GM19023 (cell line): ENCODE results near the gene NRSN2.
"Not testable (repeated sequence)": the region's sequence is repeated elsewhere in the genome, so short reads cannot be mapped to it uniquely, and the experiment has no call there.

ENCODE experiments used
- ATAC-seq: cut with Tn5 transposase; IDR thresholded peaks from one replicate; pipeline ENCODE4 v1.9.1; 2021; ENCODE audit warnings: mild to moderate bottlenecking, moderate library complexity; ENCODE audit not compliant: unreplicated experiment

The NRSN2 gene

DNA sequence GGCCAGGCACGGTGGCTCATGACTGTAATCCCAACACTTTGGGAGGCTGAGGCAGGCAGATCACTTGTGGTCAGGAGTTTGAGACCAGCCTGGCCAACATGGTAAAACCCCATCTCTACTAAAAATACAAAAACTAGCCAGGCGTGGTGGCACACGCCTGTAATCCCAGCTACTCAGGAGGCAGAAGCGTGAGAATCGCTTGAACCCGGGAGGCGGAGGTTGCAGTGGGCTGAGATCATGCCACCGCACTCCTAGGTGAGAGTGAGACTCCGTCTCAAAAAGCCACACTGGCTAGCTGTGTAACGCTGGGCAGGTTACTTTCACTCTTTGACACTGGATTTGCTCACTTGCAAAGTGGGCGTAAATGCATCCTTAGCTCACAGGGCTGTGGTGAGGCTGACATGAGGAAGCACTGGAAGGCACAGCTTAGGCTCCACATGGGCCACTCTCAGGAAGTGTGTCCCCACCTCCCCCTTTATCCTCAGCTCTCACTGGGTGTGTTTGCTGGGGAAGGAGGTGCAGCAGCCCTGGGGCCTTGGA, 25.7 kb downstream of the NRSN2 start:
- ATAC-seq, result not testable (repeated sequence)

DNA sequence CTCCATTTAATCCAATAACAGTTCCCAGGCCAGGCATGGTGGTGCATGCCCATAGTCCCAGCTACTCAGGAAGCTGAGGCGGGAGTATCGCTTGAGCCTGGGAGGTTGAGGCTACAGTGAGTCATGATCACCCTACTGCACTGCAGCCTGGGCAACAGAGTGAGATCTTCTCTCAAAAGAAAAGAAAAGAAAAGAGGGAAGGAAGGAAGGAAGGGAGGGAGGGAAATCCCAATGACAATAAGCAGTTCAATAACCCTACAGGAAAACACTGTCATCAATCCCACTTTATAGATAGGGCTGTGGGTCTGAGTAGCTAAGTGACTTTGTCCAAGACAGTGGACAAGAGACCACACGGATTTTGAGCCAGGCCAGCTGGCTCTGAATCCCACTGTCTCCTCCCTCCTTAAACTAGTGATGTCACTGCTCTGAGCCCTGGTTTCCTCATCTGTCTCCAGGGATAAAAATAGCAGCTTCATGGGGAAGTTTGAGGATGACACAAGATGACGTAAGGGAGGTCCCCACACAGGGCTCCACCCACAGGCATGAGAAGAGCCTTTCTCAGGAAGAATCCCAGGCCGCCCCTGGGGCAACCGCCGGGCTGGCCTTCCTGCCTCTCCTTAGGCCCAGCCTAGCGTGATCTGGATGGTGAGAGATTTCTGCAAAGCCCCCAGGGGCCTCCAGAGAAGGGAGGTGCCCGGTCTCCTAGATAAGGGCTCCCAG, 26.4 kb downstream of the NRSN2 start:
- no peak for ATAC-seq

DNA sequence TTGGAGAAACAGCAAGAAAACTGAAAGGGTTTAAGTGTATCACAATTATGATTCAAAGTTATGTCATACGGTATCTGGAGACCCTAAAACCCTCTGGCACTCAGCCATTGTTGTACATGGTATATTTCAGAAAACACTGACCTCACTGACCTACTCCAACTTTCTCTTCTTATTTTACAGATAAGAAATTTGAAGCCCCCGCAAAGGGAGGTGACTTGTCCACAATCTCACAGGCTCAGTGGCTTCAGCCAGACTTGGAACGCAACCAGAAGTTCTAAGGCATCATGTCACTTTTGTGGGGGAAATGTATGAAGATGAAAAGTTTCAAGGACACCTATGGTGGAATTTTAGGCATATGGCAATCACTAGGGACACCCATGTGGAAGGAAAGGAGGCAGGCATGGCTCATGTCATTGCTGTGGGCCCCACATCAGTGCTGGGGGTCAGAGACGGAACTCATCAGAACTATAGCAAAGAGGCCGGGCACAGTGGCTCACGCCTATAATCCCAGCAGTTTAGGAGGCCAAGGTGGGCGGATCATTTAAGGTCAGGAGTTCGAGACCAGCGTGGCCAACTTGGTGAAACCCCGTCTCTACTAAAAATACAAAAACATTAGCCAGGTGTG, 28.5 kb downstream of the NRSN2 start:
- no peak for ATAC-seq

DNA sequence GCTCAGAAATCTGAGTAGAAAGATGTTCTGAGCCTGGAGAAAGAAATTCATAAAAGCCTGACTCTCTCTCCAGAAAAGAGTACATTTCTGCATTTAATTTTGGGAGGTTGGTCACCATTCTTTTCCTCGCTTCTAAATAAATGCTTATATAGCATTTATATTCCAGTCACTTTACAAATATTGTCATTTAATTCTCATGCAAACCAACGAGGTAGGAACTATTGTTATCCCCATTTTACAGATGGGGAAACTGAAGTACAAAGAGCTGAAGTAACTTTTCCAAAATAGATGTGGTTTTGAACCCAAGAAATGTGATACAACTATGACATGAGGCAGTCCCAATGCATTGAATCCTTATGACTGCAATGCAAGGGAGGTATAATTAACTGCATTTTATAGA, 29.2 kb downstream of the NRSN2 start:
- no peak for ATAC-seq

DNA sequence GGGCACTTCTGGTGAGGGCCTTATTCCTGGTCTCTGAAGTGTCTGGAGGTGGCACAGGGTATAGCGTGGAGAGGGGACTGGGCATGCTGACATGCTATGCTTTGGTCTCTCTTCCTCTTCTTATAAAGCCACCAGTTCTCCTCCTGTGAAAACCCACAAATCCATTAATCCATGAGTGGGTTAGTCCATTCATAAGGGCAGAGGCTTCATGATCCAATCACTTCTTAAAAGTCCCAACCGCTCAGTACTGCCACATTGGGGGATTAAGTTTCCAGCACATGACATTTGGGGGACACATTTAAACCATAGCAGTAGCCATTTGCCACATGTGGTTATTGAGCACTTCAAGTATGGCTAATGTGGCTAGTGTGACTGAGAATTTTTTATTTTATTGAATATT, 29.8 kb downstream of the NRSN2 start:
- no peak for ATAC-seq

DNA sequence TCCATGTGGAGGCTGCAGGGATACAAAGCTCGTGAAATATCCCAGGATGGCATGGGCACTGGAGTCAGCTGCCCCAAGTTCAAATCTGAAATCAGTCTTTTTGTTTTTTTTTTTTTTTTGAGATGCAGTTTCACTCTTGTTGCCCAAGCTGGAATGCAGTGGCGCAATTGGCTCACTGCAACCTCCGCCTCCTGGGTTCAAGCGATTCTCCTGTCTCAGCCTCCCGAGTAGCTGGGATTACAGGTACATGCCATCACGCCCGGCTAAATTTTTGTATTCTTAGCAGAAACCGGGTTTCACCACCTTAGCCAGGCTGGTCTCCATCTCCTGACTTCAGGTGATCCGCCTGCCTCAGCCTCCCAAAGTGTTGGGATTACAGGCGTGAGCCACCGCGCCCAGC, 30.7 kb downstream of the NRSN2 start:
- ATAC-seq, result not testable (repeated sequence)

DNA sequence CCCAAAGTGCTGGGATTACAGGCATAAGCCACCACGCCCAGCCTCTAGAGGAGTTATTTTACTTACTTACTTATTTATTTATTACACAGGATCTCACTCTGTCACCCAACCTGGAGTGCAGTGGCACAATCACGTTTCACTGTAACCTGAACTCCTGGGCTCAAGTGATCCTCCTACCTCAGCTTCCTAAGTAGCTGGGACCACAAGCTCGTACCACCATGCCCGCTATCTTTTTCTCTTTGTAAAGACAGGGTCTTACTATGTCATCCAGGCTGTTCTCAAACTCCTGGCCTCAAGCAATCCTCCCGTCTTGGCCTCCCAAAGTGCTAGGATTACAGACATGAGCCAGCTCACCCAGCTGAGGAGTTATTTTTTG, 32.0 kb downstream of the NRSN2 start:
- no peak for ATAC-seq

DNA sequence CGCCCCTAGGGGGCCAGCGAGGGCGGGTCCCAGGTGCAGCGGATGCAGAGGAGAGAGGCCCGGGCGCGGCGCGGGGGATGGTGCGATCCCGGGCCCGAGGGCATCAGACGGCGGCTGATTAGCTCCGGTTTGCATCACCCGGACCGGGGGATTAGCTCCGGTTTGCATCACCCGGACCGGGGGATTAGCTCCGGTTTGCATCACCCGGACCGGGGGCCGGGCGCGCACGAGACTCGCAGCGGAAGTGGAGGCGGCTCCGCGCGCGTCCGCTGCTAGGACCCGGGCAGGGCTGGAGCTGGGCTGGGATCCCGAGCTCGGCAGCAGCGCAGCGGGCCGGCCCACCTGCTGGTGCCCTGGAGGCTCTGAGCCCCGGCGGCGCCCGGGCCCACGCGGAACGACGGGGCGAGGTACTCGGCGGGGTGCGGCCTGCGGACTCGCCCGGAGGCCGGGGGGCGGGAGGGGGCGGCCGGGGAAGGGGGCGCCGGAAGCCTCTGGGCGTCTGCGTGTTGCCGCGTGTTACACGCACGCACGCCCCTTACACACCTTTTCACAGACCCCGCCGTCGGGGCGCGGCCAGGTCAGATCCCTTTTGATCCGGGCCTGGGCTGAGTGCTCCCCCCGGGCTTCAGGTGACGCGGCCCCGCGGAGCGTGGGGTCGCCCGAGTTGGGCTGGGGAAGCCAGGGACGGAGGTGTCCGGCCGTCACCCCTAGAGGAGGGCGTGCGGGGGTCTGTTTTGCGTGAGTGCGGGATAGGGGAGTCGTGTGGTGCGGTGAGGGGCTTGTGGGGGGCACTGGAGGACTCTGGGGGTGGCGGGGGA, 34.1 kb downstream of the NRSN2 start:
- peak; percentile 49 for ATAC-seq

DNA sequence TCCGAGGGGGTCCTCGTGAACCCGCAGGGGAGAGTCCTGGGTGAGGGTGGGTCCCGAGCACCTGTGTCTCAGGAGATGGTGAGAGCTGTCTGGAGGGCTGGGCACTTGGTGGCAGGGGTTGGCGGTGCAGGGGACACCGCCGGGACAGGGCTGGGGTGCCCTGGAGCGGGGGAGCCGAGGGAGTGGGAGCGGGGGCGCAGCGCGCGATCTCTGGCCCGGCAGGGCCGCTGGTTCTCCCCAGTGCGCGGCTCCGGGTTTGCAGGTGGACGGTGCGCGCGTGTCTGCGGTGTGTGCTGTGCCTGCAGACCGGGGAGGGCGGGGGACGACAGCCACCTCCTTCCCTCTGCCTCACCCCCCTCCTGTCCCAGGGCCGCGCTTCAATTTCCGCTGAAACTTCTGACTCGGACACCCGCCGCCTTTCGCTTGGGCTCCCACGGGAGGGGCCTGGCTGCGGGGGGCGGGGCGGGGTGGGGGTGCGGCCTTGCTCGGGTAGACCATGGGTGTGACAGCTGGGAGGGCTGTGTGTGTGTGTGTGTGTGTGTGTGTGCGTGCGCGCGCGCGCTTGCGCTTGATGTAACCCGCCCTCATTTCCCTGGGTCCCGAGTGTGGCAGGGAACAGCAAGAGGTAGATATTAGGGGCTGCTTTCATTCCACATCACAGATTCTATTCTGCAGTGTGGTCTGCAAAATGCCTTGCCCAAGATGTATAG, 34.8 kb downstream of the NRSN2 start:
- peak; percentile 64 for ATAC-seq

DNA sequence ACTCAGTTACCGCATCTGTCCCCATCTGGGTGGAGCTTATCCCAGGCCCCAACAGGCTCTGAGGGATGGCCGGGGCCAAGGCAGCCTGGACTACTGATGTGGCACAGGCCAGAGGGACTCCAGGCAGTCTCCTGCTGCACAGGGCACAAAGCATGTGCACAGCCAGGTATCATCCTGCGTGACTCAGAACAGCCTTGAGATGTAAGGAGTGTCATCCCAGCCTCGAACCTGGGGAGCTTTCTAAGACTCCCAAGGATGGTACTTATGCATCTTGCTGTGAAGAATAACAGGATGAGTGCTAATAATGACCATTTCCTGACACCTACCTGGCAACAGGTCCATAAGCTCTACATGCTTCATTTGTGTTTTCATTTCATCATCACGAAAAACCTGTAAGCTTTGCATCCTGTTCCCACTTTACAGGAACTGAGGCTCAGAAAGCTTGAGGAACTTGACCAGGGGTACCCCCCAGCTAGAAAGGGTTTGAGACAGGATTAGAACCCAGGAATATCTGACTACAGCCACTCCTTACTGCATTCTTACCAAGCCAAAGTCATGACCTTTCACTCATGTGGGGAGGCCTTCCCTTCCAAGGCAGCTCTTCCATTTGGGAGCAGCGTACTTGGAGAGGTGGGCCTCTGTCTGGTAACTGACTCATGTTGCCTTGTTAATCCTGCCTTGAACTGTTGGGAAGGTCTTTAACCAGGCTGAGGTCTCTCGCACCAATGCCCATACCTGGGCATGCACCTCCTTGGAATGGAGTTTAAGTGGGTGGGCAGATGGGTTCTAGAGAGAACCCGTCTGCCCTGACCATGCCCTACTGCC, 35.6 kb downstream of the NRSN2 start:
- no peak for ATAC-seq

DNA sequence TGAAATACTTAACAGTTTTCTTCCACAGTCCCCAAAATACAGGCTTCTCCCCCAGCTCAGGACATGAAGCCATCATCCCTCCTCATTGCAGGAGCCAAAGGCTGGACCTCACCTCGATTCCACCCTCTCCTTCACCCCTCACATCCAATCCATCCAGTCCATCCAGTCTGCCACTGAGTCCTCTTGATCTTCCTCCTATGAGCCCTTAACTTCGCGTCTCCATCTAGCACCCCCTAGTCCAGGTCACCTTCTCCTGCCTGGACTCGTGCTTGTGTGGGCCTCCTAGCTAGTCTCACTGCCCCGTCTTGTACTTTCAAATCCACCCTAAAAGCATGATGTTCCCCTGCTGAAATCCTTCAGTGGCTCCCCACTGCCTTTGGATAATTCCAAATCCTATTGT, 37.0 kb downstream of the NRSN2 start:
- no peak for ATAC-seq

DNA sequence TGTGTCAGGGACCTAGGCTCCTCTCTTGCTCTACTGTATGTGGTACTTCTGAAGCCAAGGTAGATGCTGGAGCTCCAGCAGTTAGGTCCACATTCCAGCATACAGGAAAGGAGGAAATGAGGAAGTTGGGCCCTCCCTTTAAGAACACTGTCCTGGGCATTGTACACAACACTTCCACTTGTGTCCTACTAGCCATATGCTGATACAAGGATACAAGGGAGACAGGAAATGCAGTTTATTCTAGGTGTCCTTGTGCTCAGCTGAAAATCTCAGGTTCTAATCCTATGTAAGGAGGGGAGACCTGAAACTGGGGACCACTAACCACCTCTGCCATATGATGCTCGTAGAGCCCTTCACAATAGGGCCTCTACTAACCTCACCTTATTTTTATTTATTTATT, 37.8 kb downstream of the NRSN2 start:
- ATAC-seq, result no peak

DNA sequence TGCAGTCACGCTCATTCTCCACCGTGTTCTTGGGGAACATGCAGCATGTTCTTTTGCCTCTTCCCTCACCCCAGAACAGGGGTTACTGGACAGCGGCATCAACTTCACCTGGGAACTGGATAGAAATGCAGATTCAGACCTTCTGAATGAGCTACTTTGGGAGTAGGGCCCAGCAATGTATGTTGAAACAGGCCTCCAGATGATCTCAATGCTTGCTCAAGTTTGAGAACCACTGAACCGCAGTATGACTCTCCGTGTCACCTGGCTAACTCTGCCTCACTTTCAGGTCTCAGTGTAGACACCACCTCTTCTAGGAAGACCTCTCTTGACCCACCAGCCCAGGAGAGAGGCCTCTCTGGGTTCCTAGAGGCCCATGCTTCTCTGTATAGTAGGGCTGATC, 38.5 kb downstream of the NRSN2 start:
- ATAC-seq, result no peak

DNA sequence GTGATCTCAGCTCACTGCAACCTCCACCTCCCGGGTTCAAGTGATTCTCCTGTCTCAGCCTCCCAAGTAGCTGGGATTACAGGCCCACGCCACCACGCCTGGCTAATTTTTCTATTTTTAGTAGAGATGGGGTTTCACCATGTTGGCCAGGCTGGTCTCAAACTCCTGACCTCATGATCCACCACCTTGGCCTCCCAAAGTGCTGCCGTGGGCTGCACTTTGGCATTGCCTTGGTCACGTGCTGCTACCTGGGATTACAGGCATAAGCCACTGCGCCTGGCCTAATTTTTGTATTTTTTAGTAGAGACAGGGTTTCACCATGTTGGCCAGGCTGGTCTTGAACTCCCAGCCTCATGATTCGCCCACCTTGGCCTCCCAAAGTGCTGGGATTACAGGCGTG, 39.7 kb downstream of the NRSN2 start:
- not testable (repeated sequence) for ATAC-seq

DNA sequence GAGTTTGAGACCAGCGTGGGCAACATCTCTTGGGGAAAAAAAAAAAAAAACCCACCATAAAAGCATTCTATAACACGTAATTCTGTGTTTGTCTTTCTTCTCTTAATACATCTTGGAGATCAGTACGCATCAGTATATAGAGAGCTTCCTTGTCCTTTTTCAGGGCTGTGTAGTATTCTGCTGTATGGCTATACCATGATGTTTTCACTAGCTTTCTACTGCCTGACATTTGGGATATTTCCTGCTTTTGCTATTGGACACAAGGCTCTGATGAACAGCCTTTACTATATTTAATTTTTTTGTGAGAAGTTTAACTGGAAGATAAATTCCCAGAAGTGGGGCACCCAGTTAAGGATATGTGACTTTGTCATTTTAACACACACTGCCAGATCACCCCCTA, 40.6 kb downstream of the NRSN2 start:
- ATAC-seq, result no peak

DNA sequence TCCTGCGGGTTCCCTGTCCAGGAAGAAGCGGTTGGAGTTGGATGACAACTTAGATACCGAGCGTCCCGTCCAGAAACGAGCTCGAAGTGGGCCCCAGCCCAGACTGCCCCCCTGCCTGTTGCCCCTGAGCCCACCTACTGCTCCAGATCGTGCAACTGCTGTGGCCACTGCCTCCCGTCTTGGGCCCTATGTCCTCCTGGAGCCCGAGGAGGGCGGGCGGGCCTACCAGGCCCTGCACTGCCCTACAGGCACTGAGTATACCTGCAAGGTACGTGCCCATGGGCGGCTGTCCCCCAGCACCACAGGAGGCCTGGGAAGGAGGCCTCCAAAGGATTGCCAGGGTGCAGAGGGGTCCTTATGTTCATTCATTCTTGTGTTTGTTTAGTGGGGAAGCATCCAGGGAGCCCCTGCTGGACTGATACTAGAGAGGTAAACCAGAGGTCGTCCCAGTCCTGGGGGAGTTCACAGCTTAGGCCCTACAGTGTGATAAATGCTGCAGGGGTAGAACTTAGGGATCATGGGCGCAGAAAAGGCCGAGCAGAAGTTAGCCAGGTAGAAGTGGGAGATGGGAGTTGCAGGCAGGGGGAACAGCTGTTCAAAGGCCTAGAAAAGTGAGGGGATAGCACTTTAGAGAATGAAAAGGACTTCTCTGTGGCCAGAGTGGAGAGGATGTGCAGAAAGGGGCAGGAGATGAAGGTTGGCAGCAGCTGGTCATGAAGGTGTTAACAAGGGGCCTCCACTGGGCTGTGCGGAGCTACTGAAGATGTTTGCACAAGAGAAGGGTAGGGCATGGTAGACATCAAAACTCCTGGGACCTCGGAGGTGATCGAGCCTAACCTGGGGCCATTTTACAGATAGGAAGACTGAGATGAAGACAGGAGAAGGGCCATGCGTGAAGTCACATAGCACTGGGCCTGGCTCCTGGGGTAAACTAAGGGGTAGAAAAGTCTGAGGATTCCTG, 41.4 kb downstream of the NRSN2 start:
- ATAC-seq, result no peak

DNA sequence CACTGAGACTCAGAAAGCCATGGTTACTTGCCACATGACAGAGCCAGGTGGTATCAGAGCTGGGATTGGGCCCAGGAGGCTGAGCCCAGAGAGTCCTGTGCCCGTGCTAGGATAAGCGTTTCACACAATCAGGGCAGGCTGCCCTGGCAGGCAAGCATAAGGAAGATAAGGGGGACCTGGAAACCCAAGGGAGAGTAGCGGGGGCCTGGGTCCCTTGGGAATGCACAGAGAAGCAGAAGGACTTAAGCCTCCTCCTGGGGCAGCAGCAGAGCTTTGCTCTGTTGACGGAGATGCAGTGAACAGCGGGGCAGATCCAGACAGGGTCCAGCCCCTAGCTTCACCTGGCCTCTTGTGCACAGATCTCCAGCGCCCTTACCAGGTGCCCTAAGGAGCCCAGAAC, 42.3 kb downstream of the NRSN2 start:
- no peak for ATAC-seq

DNA sequence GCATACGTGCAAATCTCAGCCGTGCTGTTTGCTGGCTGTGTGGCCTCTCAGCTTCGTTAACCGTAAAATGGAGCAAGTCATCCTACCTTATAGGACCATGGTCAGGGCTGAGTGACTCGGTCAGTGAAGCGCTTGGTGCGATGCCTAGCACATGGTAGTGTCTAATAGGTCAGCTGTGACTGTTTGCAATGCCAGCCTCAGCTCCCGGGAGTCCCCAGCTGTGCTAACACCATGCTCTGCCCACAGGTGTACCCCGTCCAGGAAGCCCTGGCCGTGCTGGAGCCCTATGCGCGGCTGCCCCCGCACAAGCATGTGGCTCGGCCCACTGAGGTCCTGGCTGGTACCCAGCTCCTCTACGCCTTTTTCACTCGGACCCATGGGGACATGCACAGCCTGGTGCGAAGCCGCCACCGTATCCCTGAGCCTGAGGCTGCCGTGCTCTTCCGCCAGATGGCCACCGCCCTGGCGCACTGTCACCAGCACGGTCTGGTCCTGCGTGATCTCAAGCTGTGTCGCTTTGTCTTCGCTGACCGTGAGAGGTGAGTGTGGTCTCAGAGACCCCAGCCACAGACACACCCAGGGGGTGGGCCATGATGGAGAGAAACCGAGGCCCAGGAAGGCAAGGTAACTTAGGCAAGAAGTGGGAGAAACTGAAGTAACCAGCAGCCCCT, 44.3 kb downstream of the NRSN2 start:
- ATAC-seq, result no peak

DNA sequence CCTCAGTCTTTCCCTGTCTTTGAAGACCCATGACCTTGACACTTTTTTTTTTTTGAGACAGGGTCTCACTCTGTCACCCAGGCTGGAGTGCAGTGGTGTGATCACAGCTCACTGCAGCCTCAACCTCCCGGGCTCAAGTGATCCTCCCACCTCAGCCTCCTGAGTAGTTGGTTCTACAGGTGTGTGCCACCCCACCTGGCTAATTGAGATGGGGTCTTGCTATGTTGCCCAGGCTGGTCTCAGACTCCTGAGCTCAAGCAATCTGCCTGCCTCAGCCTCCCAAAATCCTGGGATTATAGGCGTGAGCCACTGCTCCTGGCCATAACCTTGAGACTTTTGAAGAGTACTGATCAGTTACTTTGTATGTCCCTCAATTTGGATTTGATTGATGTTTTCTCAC, 46.4 kb downstream of the NRSN2 start:
- not testable (repeated sequence) for ATAC-seq
